Raji (cell line): ENCODE data around the gene ZFAND3.

Experiments
- POLR2A ChIP-seq: IDR thresholded peaks from 2 replicates; pipeline ENCODE4 v1.6.1; 2011; ENCODE audit warnings: low read depth, low read length, control low read depth; ENCODE audit not compliant: insufficient read depth

Gene ZFAND3

DNA sequence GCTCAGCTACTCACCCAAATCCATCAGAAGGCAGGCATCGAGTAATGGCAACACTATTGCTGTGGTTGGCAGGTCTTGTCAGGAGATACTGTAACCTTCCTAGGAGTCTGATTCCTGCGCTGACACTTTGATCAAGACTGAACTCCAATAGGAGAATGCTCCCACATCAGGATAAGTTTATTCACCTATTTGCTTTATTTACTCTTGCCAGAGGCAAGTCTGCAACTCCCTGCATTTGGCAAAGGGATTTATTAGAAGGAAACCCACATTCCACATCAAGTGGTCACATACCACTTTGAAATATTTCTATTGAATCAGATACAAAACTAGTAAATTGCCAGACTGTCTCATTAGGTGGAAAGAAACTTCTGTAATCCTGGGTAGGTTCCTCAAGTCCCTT lies 43.5 kb downstream of the ZFAND3 start:
- TF ChIP-seq POLR2A, result no peak

DNA sequence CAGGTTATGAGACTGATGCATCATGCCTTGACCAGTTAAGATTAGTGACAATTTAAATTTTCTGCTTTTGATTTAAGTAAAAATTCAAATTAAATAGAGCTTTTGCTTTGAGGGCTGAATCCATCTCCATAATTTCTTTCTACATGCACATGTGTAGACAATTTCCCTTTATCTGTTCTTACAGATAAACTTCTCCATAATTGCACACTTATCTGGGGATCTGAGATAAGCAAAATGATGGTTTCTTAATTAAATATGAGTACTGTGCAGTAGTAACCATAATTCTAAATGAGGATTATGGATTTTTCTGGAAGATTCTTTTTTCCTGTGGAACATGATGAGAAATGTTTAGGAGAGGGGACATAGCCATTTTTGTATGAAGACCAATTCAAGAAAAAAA lies 44.7 kb downstream of the ZFAND3 start:
- TF ChIP-seq POLR2A, result no peak

DNA sequence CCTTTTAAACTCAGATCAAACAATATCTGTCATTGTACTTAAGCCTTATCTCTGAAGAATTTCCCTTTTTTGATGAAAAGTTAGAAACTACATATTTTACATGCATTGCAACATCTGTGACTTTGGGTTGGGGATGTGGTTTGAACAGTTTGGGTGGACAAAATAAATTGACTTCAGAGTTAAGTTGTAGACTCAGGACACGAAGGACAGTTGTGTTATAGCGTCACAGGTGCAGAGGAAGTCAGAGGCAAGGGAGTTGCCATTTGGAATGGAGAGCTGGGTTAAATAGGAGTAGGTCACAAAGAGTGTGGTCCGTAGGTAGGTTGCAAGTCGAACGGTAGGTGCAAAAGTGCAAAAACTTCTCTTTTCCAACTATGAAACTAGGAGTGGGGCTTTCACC lies 46.0 kb downstream of the ZFAND3 start:
- no peak for TF ChIP-seq POLR2A

DNA sequence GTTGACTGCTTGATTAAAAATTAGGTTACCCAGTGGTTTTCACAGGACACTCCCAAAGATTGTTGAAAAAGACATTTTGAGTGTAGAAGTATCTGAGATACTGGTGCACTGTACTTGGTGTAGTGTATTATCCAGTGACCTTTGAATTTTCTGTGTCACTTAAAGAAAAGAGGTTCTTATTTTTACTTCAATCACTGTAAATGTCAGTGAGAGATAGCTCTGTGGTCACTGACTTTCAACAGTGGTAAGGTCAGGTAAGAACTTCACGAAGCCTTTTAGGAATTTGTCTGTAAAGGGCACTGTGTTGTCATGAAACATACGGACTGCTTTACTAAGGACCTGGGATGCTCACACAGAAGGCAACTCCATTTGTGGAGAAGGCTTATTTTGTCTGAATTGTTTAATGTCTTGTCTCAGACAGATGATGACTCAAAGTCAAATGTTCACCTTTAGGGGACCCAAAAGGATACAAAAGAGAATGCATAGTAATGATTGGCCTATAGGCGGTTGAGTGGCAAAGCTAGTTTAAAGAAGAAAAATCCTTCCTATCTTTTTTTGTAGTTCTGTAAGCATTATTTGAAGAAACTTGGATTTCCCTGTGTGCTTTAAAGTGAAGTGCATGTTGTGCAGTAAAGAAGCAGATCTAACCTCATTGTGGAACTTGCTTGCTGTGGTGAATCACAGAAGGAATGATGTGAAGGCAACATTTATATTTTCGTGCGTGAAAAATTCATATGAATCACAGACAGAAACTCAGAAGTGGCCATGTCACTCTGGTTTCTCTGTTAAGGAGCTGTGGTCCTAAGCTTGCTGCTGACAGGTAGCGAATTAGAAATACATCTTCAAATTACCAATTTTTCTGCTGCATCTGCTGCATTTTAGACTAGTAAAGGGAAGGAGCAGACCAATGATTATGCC lies 47.3 kb downstream of the ZFAND3 start:
- no peak for TF ChIP-seq POLR2A

DNA sequence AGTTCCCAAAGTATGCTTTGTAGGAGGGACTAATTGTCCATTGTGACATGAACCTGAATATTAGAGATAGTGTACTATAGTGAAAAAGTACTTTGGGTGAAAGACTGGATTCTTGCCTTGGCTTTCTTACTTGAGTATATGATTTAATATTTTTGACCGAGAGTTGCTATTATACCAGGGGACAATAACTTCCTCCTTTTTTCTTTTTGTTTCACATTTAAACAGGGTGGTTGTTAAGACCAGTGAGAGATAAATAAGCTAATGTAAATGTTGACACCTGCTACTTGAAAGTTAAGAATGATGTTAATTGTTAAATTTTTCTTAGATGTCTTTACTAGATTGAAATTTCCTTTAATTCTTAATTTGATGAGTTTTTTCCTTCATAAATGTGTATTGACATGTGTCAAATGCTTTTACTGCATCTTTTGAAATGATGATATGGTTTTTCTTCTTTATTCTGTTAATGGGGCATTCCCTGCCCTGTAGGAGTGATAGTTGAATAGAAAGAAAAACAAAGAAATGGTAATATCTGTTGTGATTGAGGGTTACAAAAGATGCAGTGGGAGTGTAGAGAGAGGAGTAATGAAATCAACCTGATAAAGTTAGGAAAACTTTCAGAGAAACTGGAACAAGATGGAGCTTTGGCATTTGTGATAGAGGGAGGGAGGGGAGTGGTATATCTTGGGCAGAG lies 48.4 kb downstream of the ZFAND3 start:
- TF ChIP-seq POLR2A, result no peak

DNA sequence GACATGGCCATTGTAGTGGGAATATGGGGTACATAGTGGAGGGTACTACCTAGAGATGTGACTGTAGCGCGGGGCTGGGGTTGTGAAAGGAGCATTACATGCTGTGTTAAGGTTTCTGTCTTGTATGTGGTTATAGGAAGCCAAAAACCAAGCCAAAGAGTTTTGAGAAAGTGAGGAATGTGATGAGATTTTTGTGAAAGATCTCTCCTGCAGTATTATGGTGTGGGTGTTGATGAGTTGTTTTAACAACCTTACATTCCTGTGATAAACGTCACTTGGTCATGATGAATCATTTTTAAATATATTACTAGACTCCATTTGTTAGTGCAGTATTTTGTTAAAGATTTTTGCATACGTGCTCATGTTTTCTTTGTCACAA lies 48.9 kb downstream of the ZFAND3 start:
- no peak for TF ChIP-seq POLR2A

DNA sequence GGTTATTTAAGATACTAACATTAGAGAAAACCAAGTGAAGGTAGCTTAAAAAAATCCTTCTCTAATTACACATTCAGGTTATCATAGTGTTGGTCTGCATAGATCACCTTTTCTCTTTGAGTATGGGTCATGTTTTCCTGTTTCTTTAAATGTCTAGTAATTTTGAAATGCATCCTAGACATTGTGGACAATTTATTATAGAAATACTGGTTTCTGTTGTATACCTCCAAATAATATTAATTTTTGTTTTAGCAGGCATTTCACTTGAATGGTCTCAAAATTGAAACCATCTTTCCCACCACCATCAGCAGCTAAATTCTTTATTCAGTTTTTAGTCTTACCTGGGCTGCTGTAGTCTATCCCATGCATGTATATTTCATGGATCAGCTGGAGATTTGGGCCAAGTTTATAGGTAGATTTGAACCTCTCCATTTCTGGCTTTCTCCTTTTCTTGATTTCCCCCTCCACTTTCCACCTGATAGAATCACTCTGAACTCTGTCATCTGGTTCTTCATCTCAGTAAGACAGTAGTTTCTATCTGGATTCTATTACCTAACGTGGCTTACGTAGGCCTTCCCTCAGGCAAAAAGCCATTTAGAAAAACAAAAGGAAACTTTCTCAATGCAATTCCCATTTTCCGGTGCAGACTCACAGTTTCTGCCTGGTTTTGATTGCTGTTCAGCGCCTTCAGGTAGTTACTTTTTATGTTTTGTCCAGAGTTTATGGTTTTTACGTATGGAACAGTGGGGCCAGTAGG lies 52.3 kb downstream of the ZFAND3 start:
- no peak for TF ChIP-seq POLR2A

DNA sequence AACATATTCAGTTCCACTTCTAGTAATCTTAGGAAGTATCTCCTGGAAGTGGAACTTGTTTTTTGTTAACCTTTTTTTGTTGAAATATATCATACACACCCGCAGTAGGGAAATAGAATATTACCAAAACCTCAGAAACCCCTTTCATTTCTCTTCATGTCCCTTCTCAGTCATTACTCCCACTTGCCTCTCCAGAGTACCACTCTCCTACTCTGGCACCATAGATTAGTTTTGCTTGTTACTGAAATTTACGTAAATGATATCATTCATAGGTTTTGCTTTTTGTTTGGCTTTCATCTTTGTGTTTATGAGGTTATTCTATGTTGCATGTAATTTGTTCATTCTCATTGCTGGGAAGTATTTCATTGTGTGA lies 52.8 kb downstream of the ZFAND3 start:
- TF ChIP-seq POLR2A, result no peak

DNA sequence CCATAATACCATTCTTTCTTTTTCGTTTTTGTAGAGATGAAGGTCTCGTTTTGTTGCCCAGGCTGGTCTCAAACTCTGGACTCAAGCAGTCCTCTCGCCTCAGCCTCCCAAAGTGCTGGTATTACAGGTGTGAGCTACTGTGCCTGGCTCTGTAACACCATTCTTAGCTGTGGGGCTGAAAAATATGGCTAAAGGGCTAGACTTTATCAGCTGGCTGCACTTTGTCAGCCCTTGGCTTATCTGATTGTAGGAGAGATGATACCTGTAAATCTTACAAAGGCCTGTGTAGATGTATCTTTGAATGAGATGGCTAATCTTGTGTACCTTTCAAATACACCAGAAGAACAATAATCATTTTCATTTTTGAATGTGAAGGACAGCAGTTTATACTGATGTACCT lies 55.2 kb downstream of the ZFAND3 start:
- TF ChIP-seq POLR2A, result no peak

DNA sequence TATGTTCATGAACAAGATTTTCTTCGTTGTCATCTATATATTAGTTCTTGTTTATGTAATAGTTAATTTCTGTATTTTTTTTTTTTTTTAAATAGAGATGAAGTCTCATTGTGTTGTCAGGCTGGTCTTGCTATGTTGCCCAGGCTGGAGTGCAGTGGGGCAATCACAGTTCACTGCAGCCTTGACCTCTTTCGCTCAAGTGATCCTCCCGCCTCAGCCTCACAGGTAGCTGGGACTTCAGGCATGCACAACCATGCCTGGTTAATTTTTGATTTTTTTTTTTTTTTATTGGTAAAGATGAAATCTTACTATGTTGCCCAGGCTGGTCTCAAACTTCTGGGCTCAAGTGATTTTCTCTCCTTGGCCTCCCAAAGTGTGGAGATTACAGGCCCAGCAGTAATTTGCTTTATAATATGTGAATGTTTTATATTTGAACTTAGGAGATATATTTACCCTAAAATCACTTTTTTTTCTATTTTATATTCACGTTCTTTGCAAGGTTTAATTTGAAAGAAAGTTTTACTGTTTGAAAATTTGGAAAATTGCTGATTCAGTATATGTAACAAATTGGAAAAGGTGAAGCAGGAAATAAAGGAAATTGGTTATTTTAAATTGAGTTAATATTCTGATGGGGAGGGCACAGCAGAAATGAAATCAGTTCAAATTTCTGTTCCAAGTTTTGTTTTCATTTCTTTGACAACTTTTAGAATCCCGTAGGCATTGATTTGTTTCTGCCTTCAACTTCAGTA lies 56.2 kb downstream of the ZFAND3 start:
- no peak for TF ChIP-seq POLR2A

DNA sequence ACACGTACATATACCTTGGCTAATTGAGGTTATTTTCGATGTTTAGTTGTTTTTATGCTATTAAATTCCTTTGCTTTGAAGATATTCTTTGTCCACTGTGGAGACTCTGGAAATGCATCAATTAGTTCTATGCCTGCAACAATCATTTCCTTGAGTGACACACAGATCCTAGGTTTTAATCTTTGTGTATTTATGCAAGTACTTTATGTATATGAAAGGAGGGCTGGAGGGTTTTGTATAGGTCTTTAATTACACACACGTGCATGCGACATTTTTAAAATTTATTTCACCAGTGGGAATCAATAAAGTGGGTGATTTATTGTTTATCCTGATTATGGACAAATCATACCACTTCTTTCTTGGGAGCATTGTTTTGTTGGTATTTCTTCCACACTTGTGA lies 57.3 kb downstream of the ZFAND3 start:
- no peak for TF ChIP-seq POLR2A

DNA sequence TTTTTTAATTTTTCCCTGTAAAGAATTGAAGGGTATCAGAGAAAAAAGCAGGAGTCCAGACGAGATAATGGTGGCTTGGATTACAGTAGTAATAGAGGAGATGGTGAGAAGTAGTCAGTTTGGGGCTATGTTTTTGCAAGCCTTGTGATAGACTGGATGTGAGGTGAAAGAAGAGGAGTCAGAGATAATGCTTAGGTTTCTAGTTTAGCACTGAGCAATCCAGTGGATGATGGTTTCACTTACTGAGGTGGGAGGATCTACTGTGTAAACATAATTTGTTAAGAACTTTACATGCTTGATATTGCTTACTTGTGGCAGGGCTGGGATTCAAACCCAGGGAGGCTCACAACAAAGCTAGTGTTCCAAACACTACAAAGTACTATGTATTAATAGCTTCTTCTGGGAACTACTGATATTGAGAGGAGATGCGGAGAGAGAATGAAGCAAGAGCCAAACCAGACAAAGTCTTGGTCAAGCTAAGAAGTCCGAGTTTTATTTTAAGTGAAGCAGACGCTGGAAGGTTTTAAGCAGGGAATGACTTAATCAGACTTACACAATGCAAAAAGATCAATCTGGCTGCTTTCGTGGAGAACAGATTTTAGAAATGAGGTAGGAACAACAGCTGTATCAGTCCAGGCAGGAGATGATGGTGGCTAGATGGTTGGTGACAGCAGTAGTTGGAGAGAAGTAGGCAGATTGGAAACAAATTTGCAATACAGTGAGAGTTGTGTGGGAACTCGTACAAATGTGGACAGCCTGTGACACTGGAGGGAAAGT lies 58.0 kb downstream of the ZFAND3 start:
- TF ChIP-seq POLR2A, result no peak

DNA sequence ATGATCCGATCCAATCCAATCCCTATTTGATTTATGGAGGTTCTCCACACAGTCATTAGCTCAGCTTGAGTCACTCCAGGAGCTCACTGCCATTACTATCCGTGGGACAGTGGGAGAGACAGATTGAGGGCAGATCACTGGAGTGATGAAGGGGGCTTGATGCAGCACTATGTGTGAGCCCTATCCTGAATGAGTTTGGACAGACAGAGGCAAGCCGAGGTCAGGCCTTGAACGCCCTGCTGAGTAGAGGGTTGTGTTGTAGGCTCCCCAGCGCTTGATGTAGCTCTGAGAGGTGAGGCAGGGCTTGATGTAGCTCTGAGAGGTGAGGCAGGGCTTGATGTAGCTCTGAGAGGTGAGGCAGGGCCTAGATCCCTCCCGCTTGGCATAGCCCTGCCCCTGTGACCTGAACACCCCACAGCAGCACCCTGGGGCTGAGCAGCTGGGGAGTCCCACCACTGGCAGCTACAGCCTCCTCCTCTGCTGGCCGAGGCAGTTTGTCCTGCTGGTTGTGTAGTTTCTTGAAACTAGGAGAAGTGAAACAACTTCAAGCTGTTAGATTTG lies 58.7 kb downstream of the ZFAND3 start:
- no peak for TF ChIP-seq POLR2A

DNA sequence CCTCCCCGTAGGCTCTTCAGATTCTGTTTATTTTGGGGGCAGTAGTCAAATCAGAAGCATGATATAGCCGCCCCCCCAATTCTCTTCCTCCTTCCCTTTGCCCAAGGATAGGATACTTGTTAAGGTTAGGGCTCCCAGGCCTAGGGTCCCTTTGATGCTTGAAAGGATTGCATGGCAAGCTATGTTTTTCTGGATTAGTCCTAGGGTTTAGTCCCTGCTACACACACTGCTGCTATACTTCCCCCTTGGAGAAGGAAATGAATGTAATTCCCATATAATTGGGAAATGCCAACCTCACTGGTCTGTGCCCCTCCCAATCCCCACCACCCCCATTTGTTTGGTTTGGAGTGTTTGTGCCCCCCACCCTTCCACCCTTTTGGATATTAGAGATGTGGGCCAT lies 62.8 kb downstream of the ZFAND3 start:
- TF ChIP-seq POLR2A, result no peak
